Measurements from ENCODE around the gene SEMA6A. TPM values are rescaled to one million over a fixed set of nuclear protein-coding genes. Genes with fewer than 3 reads are reported as not detected.

The SEMA6A gene
- total and polyA plus RNA-seq, 9 of the 15 experiments (the other 6 are each of a cell fraction or from before 2014, with no cell fraction given) = 0.04 to 0.42 (median 0.18) TPM; not detected in 5

GRCh38 chr5:116579144-116579543, 4.5 kb upstream of the SEMA6A start:
- no peak for ATAC-seq
- no peak overlapping the region for H2AFZ ChIP-seq (ENCODE audit: low read depth, low read length)
- intact Hi-C loops (cut with micrococcal nuclease) (loop anchor here (5.0 kb wide), 1 partner anchor 368 kb away; no protein-coding TSS in a partner anchor), in situ Hi-C loops (cut with MboI) (no loop called here)
- ChIA-PET POLR2A (no interaction called here), CTCF (ENCODE audit: low intra/inter-chr PET ratio) (no interaction called here)
- H3K36me3 ChIP-seq (ENCODE audit: control insufficient read depth, insufficient read depth, low read length) = no peaks in the 10 kb centered on the region
- 2% methylated on average over 6 of the region's 6 CpGs for WGBS (ENCODE audit: insufficient coverage, low coverage, missing lambda C conversion rate)
- H3K9me3 ChIP-seq (replicated peaks; ENCODE audit: control insufficient read depth, insufficient read depth, low read depth, low read length) = no peaks in the 10 kb centered on the region
- H3K27me3 ChIP-seq (ENCODE audit: control insufficient read depth in 2 of 2, insufficient read depth in 2 of 2, low read length in 2 of 2) = no peaks in the 10 kb centered on the region; a peak in 1 of 5 replicates
- no peaks in the 10 kb centered on the region for H4K20me1 ChIP-seq (replicated peaks; ENCODE audit: control insufficient read depth, insufficient read depth, low read length)
- BruUV-seq (replicated peaks) = no TSS peak
- no peaks in the 10 kb centered on the region for H3K9me1 ChIP-seq (ENCODE audit: control insufficient read depth, insufficient read depth, low read length)
- H3K9ac ChIP-seq (ENCODE audit: insufficient read depth in 1 of 2, low read depth in 2 of 2, low read length in 2 of 2) = no peak overlapping the region
- H3K4me1 ChIP-seq (replicated peaks in 1 of 2; ENCODE audit: control insufficient read depth in 2 of 2, insufficient read depth in 2 of 2, low read length in 2 of 2) = peaks cover 0 to 14% of the 10 kb centered on the region in 2 experiments; a peak in 2 of 5 replicates
- TF ChIP-seq POLR2H (tag; IDR thresholded peaks at IDR 0.05; ENCODE audit: low read depth) = no peak
- TF ChIP-seq PREB (CRISPR knock-in tag; IDR thresholded peaks at IDR 0.05) = no peak
- TF ChIP-seq L3MBTL2 (IDR thresholded peaks at IDR 0.05) = no peak
- TF ChIP-seq SMARCB1 (IDR thresholded peaks at IDR 0.05; ENCODE audit: insufficient read length, low read depth) = no peak
- TF ChIP-seq ATF4 (CRISPR knock-in tag; IDR thresholded peaks at IDR 0.05) = no peak
- no peak for TF ChIP-seq SRF (CRISPR knock-in tag; IDR thresholded peaks at IDR 0.05)
- TF ChIP-seq NFRKB (IDR thresholded peaks at IDR 0.05; ENCODE audit: low read depth) = no peak
- no peak for TF ChIP-seq SNAPC5 (CRISPR knock-in tag; IDR thresholded peaks at IDR 0.05)
- no peak for TF ChIP-seq POLR2AphosphoS5 (IDR thresholded peaks at IDR 0.05; ENCODE audit: control insufficient read depth, insufficient read depth, low read depth, low read length)
- no peak for TF ChIP-seq SUPT5H (IDR thresholded peaks at IDR 0.05)
- no peak for TF ChIP-seq MXI1 (IDR thresholded peaks at IDR 0.05; ENCODE audit: low read depth, low read length)
- no peak for TF ChIP-seq SP2 (IDR thresholded peaks at IDR 0.05; ENCODE audit: extremely low read depth, low read depth, low read length, poor library complexity, severe bottlenecking)
- TF ChIP-seq CREB5 (CRISPR knock-in tag; IDR thresholded peaks at IDR 0.05) = no peak
- TF ChIP-seq TFE3 (CRISPR knock-in tag; IDR thresholded peaks at IDR 0.05) = no peak
- DNase-seq (ENCODE audit: extremely low read depth in 1 of 4, low spot score in 3 of 4) = no peak
- H3K79me2 ChIP-seq (ENCODE audit: control insufficient read depth, insufficient read depth, low read length) = no peaks in the 10 kb centered on the region
- no peak for FAIRE-seq
- no peak overlapping the region for H3K4me2 ChIP-seq (ENCODE audit: insufficient read depth, low read length)
- H3K27ac ChIP-seq (ENCODE audit: extremely low read depth, low read depth, low read length) = no peak overlapping the region
- H3K4me3 ChIP-seq = no peak overlapping the region

All from K562 (cell line).